ENCODE measurements around the gene PLCD4.

The PLCD4 gene

GRCh38 chr2:218622606-218623365 is 15.1 kb downstream of the PLCD4 start:
- DNase-seq: no peak

GRCh38 chr2:218623366-218623705 is 15.6 kb downstream of the PLCD4 start:
- no peak for DNase-seq

GRCh38 chr2:218626369-218626768 is 18.7 kb downstream of the PLCD4 start:
- no peak for DNase-seq

GRCh38 chr2:218627939-218628338 is 20.2 kb downstream of the PLCD4 start:
- no peak for DNase-seq

- no peak for DNase-seq
These were observed 24.1 kb downstream of the PLCD4 start for GRCh38 chr2:218631837-218632236.

- DNase-seq: no peak
These were observed 28.0 kb downstream of the PLCD4 start for GRCh38 chr2:218635719-218636118.

- DNase-seq: no peak
These were observed 30.7 kb downstream of the PLCD4 start for GRCh38 chr2:218638372-218638771.

GRCh38 chr2:218642121-218642656 is 34.5 kb downstream of the PLCD4 start:
- DNase-seq: no peak

GRCh38 chr2:218642786-218643185 is 35.1 kb downstream of the PLCD4 start:
- no peak for DNase-seq

GRCh38 chr2:218643751-218644310 is 36.1 kb downstream of the PLCD4 start:
- DNase-seq: no peak

- DNase-seq: no peak
These were observed 37.0 kb downstream of the PLCD4 start for GRCh38 chr2:218644721-218645120.

GRCh38 chr2:218645126-218645525 is 37.4 kb downstream of the PLCD4 start:
- no peak for DNase-seq

GRCh38 chr2:218648088-218648786 is 40.5 kb downstream of the PLCD4 start:
- no peak for DNase-seq

- no peak for DNase-seq
These were observed 41.0 kb downstream of the PLCD4 start for GRCh38 chr2:218648787-218649100.

GRCh38 chr2:218655751-218656150 is 48.1 kb downstream of the PLCD4 start:
- no peak for DNase-seq

GRCh38 chr2:218658671-218659257 is 51.1 kb downstream of the PLCD4 start:
- peak; percentile 12 for DNase-seq

- DNase-seq: peak; percentile 86
These were observed 51.7 kb downstream of the PLCD4 start, which contains the start of the genes BCS1L and ZNF142 for GRCh38 chr2:218659258-218659987. BCS1L (plus strand) TSS chr2:218659683; CDS start chr2:218660988, 1,305 bp downstream. ZNF142 (minus strand) TSS chr2:218659623; CDS start chr2:218656429, 3,194 bp downstream.

- DNase-seq: no peak
These were observed 52.3 kb downstream of the PLCD4 start for GRCh38 chr2:218659988-218660358.

- no peak for DNase-seq
These were observed 54.7 kb downstream of the PLCD4 start for GRCh38 chr2:218662377-218662776.

GRCh38 chr2:218662827-218663226 is 55.1 kb downstream of the PLCD4 start:
- DNase-seq: no peak

- DNase-seq: no peak
These were observed 56.2 kb downstream of the PLCD4 start for GRCh38 chr2:218663901-218664300.

- no peak for DNase-seq
These were observed 57.0 kb downstream of the PLCD4 start for GRCh38 chr2:218664653-218665052.

GRCh38 chr2:218671097-218671653 is 63.5 kb downstream of the PLCD4 start:
- DNase-seq: no peak
